ENCODE data around the gene ZC3H12A.

The ZC3H12A gene

GRCh38 chr1:37479255-37480124, 5.1 kb downstream of the ZC3H12A start:
- DNase-seq: no peak

GRCh38 chr1:37480125-37480466, 5.7 kb downstream of the ZC3H12A start:
- DNase-seq: no peak

- DNase-seq: no peak
These were observed 6.4 kb downstream of the ZC3H12A start for GRCh38 chr1:37480581-37481288.

- no peak for DNase-seq
These were observed 7.1 kb downstream of the ZC3H12A start for GRCh38 chr1:37481289-37482003.

- DNase-seq: no peak
These were observed 7.8 kb downstream of the ZC3H12A start for GRCh38 chr1:37482004-37482785.

- no peak for DNase-seq
These were observed 8.7 kb downstream of the ZC3H12A start for GRCh38 chr1:37482796-37483744.

GRCh38 chr1:37483785-37484184, 9.4 kb downstream of the ZC3H12A start:
- DNase-seq: no peak

- no peak for DNase-seq
These were observed 10.1 kb downstream of the ZC3H12A start for GRCh38 chr1:37484325-37485051.

- no peak for DNase-seq
These were observed 11.7 kb downstream of the ZC3H12A start for GRCh38 chr1:37485902-37486679.

GRCh38 chr1:37486680-37487618, 12.6 kb downstream of the ZC3H12A start:
- peak; percentile 26 for DNase-seq

- no peak for DNase-seq
These were observed 13.2 kb downstream of the ZC3H12A start for GRCh38 chr1:37487619-37487984.

GRCh38 chr1:37493336-37494098, 19.1 kb downstream of the ZC3H12A start:
- no peak for DNase-seq

- no peak for DNase-seq
These were observed 21.5 kb downstream of the ZC3H12A start for GRCh38 chr1:37495875-37496274.

- DNase-seq: no peak
These were observed 23.5 kb downstream of the ZC3H12A start for GRCh38 chr1:37497832-37498231.

GRCh38 chr1:37498872-37499617, 24.7 kb downstream of the ZC3H12A start:
- no peak for DNase-seq

GRCh38 chr1:37501661-37502060, 27.3 kb downstream of the ZC3H12A start:
- DNase-seq: no peak

- DNase-seq: no peak
These were observed 27.7 kb downstream of the ZC3H12A start for GRCh38 chr1:37502104-37502503.

Measured in NCI-H1694 treated with DMSO at 0.1 percent for 48 hours (cell line).